HG03139 (cell line): ENCODE measurements around the gene WNT3.
"Not testable (repeated sequence)": the region's sequence is repeated elsewhere in the genome, so short reads cannot be mapped to it uniquely, and the experiment has no call there.

Experiments
- ATAC-seq: cut with Tn5 transposase; IDR thresholded peaks from one replicate; pipeline ENCODE4 v1.9.1; 2021; ENCODE audit not compliant: unreplicated experiment

Gene WNT3

DNA sequence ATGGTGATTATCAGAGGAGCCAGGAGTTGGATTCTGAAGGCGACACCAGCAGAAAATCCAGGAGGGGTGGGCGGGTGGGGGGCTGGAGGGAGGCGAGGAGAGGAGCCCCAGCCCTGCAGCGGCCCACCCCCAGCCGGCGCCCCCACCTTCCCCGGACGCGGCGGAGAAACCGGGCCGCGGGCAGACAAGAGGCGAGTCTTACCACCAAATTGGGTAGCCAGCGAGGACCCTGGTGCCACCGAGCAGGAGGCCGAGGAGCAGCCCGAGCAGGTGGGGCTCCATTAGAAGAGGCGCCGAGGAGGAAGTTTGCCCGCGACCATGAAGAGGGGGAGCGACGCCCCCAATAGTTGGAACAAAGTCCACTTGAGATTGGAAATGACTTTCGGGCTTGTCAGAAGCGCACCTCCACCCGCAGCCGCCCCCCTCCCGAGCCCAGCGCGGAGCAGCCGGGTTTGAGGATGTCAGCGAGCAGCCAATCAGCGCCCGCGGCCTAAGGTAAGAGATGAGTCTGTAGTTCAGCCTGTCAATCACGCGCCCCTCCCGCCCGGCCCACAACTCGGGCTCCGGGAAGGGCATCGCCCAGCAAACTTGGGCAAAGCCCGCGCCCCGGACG lies at the start of gene WNT3:
Gene WNT3, minus strand, starts transcription at position 377 of the 613 bp plus-strand sequence. Its CDS starts 95 bp downstream, at position 282.
- ATAC-seq, result no peak

DNA sequence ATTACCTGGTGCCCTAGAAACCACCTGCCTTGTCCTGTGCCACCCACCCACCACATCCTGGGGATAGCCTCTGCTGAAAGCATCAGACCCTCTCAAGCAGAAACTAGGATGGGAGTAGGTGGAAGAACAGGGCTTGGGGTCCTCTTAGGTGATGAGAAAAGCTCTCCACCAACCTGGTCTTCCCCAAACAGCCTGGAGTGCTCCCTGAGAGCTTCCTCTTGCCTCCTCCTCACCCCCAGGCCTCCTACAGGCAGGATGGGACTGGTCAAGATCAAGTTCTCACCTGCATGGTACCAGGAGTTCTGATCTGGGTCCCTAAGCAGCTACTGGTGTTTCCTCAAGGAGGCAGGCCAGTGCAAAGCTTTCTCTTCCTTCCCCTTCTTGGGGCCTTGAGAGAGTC lies 48.3 kb upstream of the WNT3 start:
- ATAC-seq, result no peak

GRCh38 chr17:46866325-46866724 lies 47.8 kb upstream of the WNT3 start:
- ATAC-seq, result no peak

GRCh38 chr17:46865100-46865499 lies 46.6 kb upstream of the WNT3 start:
- no peak for ATAC-seq

DNA sequence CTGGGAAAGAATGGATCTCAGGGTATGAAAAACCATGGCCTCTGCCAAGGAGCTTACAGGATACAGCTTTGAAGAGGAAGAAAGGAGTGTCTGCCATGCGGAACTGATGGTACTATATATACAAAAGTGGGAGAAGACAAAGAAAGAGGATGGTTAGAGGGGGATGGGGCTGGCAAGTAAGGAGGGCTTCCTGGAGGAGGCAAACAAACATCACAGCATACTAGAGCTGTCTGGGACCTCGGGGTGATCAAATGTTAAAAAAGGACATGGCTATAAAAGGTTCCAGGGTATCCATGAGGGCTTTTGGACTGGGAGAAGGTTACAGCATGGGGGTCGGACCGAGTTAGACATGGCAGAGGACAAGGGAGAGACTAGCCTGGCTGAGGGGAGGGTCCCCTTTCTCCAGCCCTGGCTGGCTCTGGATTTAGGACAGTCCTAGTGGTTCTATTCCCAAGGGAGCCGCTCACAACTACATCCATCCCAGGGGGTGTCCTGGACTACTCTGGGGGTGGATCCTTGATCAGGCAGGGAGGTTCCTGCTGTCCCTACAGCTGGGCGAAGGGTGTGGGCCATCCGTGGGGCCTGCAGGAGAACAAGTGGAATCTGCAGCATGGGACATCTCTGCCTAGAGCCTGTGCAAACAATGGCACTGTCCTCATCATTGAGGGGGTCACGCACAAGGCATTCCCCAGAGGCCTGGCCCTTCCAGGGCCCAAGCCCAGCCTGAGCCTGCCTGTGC lies 45.1 kb upstream of the WNT3 start:
- no peak for ATAC-seq

DNA sequence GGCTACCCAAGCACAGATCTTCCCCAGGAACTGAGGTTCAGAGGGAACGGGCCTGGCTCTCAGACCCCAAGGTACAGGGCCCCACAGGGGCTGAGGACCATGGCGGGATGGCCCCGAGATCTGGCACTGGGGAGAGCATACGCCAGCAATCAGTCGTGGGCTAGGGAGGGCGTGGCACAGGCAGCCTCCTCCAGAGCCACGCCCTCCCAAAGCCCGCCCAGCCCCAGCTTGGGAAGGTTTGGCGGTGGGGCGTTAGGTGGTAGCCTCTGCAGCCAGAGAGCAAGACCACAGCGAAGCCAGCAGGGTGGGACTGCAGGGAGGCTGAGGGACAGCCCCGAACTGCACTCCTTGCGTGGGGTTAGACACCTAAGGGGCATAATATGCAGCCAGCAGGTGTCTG lies 44.5 kb upstream of the WNT3 start:
- no peak for ATAC-seq

DNA sequence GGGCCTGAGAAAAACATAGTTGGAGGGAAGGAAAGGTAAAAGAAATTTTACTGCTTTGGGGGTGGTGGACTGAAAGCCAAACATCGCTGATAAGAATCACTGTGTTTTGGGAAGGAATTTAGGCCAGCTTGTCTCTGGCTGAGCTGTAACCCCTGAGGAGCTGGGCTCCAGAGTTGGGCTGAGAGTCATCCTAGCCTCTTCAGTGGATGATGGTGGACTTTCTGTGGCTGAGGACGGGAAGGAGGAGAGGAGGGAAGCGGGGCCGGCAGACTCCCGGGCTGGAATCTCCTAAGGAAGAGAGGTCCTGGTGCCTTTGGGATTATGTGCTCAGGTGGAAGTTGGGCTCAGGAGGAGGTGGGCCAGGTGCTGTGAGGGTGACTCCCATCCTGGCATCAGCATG lies 41.5 kb upstream of the WNT3 start:
- no peak for ATAC-seq

- ATAC-seq, result no peak
Measured at GRCh38 chr17:46857600-46857999, 39.1 kb upstream of the WNT3 start.

- no peak for ATAC-seq
Measured at GRCh38 chr17:46854948-46855347, 36.5 kb upstream of the WNT3 start.

- ATAC-seq, result no peak
Measured at GRCh38 chr17:46854515-46854914, 36.0 kb upstream of the WNT3 start.

DNA sequence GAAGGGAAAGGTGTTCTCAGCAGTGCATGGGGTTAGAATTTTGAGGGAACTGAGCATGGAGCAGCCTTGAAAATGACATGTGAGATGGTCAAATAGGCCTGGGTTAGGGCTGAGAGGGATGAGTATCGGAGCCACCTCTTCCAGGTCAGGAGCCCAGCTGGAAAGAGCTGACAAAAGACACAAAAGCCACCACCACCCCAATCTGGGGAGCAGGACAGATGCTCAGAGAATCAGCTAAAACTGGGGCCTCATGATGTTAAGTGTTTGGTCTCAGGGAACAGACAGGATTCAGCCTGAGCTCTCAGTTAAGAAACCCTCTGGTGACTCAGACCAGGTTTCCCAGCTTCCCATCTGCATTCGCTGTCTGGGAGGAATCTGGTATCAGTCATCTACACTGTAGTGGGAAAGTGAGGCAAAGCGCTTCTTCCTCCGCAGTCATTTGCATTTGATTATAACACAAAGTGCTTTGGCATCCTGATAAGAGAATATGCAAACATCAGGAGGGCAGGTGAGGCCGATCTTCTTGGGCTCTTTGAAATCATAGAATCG lies 35.5 kb upstream of the WNT3 start:
- ATAC-seq, result no peak

- no peak for ATAC-seq
Measured at GRCh38 chr17:46851029-46851741, 32.7 kb upstream of the WNT3 start, which contains the start of gene WNT9B. Gene WNT9B, plus strand, starts transcription at chr17:46851583. Its CDS starts 56 bp downstream, at chr17:46851639.

GRCh38 chr17:46850688-46851028 lies 32.2 kb upstream of the WNT3 start:
- no peak for ATAC-seq

DNA sequence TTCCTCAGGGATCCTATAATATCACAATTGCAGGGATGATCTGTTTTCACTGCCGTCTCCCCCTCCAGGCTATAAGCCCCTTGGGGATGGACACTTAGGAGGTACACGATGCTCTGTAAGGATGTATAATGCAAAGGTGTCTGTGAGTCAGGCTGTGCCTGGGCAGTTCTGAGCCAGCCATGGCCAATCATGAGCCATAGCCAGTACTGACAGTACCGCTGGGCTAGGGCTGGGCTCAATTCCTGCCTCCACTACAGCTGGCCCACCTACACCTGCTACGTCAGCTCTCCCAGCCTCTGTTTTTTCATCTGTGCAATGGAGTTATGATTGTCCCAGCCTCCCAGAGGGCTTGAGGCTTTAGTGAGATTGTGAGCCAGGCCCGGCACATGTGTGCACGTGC lies 30.0 kb upstream of the WNT3 start:
- no peak for ATAC-seq

DNA sequence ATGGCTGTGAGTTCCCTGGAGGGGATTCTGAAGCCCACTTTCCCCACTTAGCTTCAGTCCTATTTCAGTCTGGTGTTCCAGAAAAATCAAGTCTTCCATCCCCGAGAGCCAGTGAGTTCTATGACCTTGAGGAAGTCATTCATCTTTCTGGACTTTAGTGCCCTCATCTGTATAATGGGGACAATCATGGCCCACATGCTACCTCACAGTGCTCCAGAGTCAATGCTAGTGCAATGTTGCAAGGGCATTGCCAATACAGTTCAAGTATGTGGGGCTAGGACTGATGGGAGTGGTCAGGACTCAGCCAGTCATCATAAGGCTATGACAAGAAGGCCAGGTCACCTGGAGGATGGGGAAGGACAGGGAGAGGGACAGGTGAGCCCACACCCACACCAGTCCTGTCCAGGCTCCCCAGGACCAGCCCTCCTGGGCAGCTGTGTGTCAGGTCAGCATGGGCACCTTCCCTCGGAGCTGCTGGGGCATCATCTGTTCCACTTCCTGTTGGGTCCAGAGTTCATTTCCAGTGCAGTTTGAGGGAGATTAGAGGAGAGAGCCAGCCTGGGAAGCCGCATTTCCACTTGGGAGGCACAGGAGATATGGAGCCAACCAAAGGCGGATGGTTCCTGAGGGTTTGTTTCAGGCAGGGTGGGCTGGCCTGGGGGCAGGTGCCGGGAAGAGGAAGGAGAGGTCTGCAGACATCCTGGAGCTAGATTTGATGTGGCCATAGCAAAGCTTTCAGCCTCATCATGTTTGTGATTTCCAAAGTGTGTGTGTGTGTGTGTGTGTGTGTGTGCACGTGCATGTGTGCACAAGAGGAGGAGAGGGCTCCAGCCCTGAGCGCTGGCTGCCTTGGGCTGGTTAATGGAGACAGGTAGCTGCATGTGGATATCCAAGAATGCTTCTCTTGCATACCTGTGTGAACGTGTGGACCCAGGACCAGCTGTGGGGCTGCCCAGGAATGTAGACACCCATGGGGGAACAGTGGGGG lies 29.0 kb upstream of the WNT3 start:
- ATAC-seq, result no peak

DNA sequence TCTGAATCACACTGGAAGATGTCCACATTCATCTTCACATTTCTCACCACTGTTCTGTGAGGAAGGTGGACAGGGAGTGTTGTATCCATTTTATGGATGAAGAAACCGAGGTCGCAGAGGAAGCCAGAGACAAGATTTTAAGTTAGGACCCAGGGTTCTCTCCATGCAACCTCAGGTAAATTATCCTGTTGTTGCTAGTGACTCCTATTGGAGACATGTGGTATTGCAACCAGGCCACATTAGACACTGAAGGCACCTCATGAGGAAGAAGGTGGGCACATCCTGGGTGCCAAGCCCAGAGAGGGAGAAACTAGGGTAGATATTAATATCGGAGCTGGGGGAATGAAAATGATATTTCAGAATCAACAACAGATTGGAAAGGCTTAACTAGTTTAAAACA lies 24.3 kb upstream of the WNT3 start:
- no peak for ATAC-seq

DNA sequence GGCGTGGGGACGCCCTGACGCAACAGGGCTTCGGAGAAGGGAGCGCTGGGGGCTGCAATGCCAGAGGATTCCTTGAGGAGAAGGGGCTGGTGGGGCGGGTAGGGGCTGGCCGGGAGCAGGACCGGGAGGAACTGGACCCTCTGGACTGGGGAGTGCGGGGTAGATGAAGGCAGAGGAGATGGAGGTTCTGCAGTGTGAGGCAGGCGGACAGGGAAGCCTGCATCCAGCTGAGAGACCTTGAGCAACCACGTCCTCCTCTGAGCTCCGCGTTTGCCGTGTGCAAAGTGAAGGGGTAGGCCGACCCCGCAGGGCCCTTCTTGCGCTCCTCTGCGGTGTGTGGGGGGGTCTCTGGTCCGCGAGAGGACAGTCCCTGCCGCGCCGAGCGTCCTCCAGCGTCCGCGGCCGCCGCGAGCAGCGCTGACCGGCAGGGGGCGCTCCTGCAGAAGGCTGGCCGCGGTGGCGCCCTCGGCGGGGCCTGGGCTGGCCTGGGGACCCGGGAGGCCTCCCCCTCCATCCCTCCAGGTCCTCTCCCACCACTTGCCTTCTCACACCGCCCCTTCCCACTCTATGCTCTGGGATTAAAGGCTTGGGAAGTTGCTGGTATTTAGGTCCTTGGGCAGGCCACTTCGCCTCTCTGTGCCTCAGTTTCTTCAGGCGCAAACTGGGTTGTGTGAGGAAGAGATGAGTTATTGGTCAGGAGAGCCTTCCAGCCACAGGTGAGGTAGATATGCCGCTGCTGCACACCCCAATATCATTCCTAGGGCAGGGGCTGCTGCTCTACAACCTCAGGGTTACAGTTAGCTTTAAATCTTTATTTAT lies 23.3 kb upstream of the WNT3 start:
- no peak for ATAC-seq

GRCh38 chr17:46840596-46840995 lies 22.1 kb upstream of the WNT3 start:
- not testable (repeated sequence) for ATAC-seq

DNA sequence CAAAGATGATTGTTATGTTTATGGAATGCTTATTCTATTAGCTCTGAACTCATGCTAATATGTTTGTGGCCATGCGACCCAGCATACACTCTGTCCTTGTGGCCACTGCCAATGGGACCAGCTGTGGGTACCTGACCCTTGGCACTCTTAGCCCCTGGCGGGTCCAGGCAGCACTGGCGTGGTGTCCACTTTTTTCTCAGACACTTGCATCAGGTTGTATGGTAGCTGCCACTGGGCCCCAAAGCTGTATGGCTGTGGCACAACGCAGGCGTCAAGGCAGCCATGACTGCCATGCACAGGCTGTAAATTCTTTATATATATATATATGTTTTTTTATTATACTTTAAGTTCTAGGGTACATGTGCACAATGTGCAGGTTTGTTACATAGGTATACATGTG lies 20.7 kb upstream of the WNT3 start:
- no peak for ATAC-seq

DNA sequence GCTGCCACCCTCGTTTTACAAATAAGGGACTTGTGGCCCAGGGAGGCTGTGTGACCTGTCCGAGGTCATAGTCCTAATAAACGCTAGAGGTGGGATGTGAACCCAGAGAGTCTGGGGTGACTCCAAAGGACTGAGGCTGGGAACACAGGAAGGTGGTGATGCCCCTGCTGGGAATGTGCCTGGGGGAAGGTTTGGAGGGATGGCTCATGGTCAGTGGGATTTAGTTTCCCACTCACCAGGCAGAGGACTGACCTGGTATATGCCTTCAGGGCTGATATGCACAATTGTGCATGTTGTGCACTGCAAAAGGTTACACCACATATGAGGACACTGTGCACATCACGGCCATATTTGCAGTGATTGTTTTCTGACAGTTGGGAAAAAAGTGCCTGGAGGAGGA lies 19.0 kb upstream of the WNT3 start:
- no peak for ATAC-seq
